ENCODE measurements around the gene RAD51B. TPM values are rescaled to one million over a fixed set of nuclear protein-coding genes. Genes with fewer than 3 reads are reported as not detected.

RAD51B gene
- total RNA-seq, 1 experiment from 2014 or later = 8.5 TPM

- ATAC-seq = no peak
- Histone ChIP-seq H3K4me1 (ENCODE audit: control insufficient read depth, insufficient read depth, low read length) (no peaks in the 10 kb centered on the region), H3K27me3 (ENCODE audit: control insufficient read depth, insufficient read depth, low read length) (no peaks in the 10 kb centered on the region), H3K9me3 (ENCODE audit: control insufficient read depth, insufficient read depth, low read depth, low read length) (peaks cover 10% of the 10 kb centered on the region; the same call in 1 of the 2 replicates), H3K36me3 (ENCODE audit: control insufficient read depth, insufficient read depth, low read length) (no peaks in the 10 kb centered on the region), H3K4me3 (ENCODE audit: low read depth in 2 of 2, low read length in 2 of 2) (no peak overlapping the region), H3K27ac (ENCODE audit: low read length) (no peak overlapping the region)
- POLR2A ChIA-PET = interaction anchor here (0.6 kb wide), 1 partner anchor 561 kb away, joined by 8 read pairs; no protein-coding TSS in a partner anchor
- no peak for TF ChIP-seq REST (IDR thresholded peaks at IDR 0.05; ENCODE audit: insufficient read depth in 1 of 2, low read depth in 2 of 2, low read length in 1 of 2)
- no peak for TF ChIP-seq POLR2AphosphoS5 (IDR thresholded peaks at IDR 0.05; ENCODE audit: low read depth, low read length)
- no peak for TF ChIP-seq TCF7L2 (IDR thresholded peaks at IDR 0.05; ENCODE audit: low read depth, low read length)
- TF ChIP-seq SIN3A (IDR thresholded peaks at IDR 0.05; ENCODE audit: borderline replicate concordance, insufficient read depth, low read depth, low read length) = no peak
- no peak for TF ChIP-seq CTCF (IDR thresholded peaks at IDR 0.05)
- in situ Hi-C loops (cut with HindIII; ENCODE audit: low pct_unique_long_range_greater_than_20kb, low sequenced_read_pairs) (no loop called here), intact Hi-C loops (cut with micrococcal nuclease; ENCODE audit: unreplicated experiment) (no loop called here)
- BruUV-seq (replicated peaks) = no TSS peak
- CTCF ChIA-PET = interaction anchor here (0.7 kb wide), 2 partner anchors 551 to 778 kb away, joined by 3 to 4 read pairs; no protein-coding TSS in a partner anchor
- no peak for DNase-seq (ENCODE audit: low read depth, low spot score)
These were observed 80.7 kb downstream of the RAD51B start for GRCh38 chr14:67900231-67900630.

GRCh38 chr14:67908052-67908754 is 88.6 kb downstream of the RAD51B start:
- in situ Hi-C loops (cut with HindIII; ENCODE audit: low pct_unique_long_range_greater_than_20kb, low sequenced_read_pairs) = no loop called here
- no peaks in the 10 kb centered on the region for H3K27me3 ChIP-seq (ENCODE audit: control insufficient read depth, insufficient read depth, low read length)
- H3K27ac ChIP-seq (ENCODE audit: low read length) = no peak overlapping the region
- H3K36me3 ChIP-seq (ENCODE audit: control insufficient read depth, insufficient read depth, low read length) = no peaks in the 10 kb centered on the region
- ATAC-seq = no peak
- ChIA-PET CTCF (no interaction called here), POLR2A (interaction anchor here (0.6 kb wide), 1 partner anchor 267 kb away, joined by 4 read pairs; no protein-coding TSS in a partner anchor)
- TF ChIP-seq POLR2AphosphoS5 (IDR thresholded peaks at IDR 0.05; ENCODE audit: low read depth, low read length) = no peak
- no peak for TF ChIP-seq CTCF (IDR thresholded peaks at IDR 0.05)
- no peak for TF ChIP-seq TCF7L2 (IDR thresholded peaks at IDR 0.05; ENCODE audit: low read depth, low read length)
- no peak for TF ChIP-seq SIN3A (IDR thresholded peaks at IDR 0.05; ENCODE audit: borderline replicate concordance, insufficient read depth, low read depth, low read length)
- no peak for TF ChIP-seq REST (IDR thresholded peaks at IDR 0.05; ENCODE audit: insufficient read depth in 1 of 2, low read depth in 2 of 2, low read length in 1 of 2)
- intact Hi-C loops (cut with micrococcal nuclease; ENCODE audit: unreplicated experiment) = no loop called here
- DNase-seq (ENCODE audit: low read depth, low spot score) = no peak
- H3K4me1 ChIP-seq (ENCODE audit: control insufficient read depth, insufficient read depth, low read length) = no peaks in the 10 kb centered on the region
- H3K9me3 ChIP-seq (ENCODE audit: control insufficient read depth, insufficient read depth, low read depth, low read length) = no peaks in the 10 kb centered on the region
- BruUV-seq (replicated peaks) = no TSS peak
- H3K4me3 ChIP-seq (ENCODE audit: low read depth in 2 of 2, low read length in 2 of 2) = no peak overlapping the region
